HepG2 (cell line): ENCODE measurements around the gene ETV6. TPM values are rescaled to one million over a fixed set of nuclear protein-coding genes. Genes with fewer than 3 reads are reported as not detected.

Experiments used
- ATAC-seq: fragments of 200-7000 bp; cut with Tn5 transposase; 3 replicates; pipeline ENCODE4 v1.9.1; 2020; ENCODE audit warnings: mild to moderate bottlenecking, moderate library complexity
- BruUV-seq: library from RNA; stranded (reverse); fragments of 400-500 nt; replicated peaks from 2 replicates; lab custom pipeline; 2021; lab: Mats Ljungman, UMichigan
- CTCF ChIA-PET: fragments of 300-600 bp; formaldehyde crosslinking; extraction: SDS; loops from one replicate; lab custom pipeline; 2021; ENCODE audit warnings: low total read pairs, inconsistent platforms, low intra/inter-chr PET ratio; lab: Yijun Ruan, JAX
- POLR2A ChIA-PET: fragments of 350-600 bp; sonication (Branson Sonifier 250); formaldehyde crosslinking; loops from one replicate; lab custom pipeline; 2020; ENCODE audit warnings: antibody characterized with exemption, inconsistent platforms; lab: Yijun Ruan, JAX
- DNase-seq: peaks from one replicate; pipeline ENCODE4 v3.0.0-alpha.2; 2015; ENCODE audit warnings: low spot score
- FAIRE-seq: peaks from 3 replicates; lab custom pipeline; 2011; peaks lifted over from hg19 to GRCh38; lab: Jason Lieb, UNC
- H2AFZ ChIP-seq: one replicate; pipeline ENCODE4 v1.6.1; 2011; ENCODE audit warnings: low read length, inconsistent platforms
- H3K27ac ChIP-seq: fragments of 300-600 bp; 3 replicates; pipeline ENCODE4 v1.8.0; 2011; ENCODE audit warnings: mixed run types, mild to moderate bottlenecking, mixed read lengths, low read length, inconsistent platforms; ENCODE audit not compliant: insufficient read depth; ENCODE audit errors: extremely low read length
- H3K27me3 ChIP-seq, 2 experiments: fragments of 200-600 bp in 1 of 2; 2 replicates in 1 of 2; 3 replicates in 1 of 2; pipeline versions ENCODE4 v1.6.0 to v1.8.0; 2011; ENCODE audit warnings: low read length in 2 of 2, mild to moderate bottlenecking in 2 of 2, moderate library complexity in 2 of 2, inconsistent platforms in 1 of 2; ENCODE audit not compliant: insufficient read depth in 2 of 2, control insufficient read depth in 1 of 2
- H3K36me3 ChIP-seq, 2 experiments: fragments of 200-600 bp in 1 of 2; replicated peaks in 1 of 2; 2 replicates in 1 of 2; 3 replicates in 1 of 2; pipeline versions ENCODE4 v1.5.1 to v1.8.0; 2011; ENCODE audit warnings: low read length in 2 of 2, inconsistent platforms in 1 of 2; ENCODE audit not compliant: insufficient read depth in 2 of 2, control insufficient read depth in 1 of 2
- H3K4me1 ChIP-seq: 2 replicates; pipeline ENCODE4 v1.5.1; 2012; ENCODE audit warnings: low read length, inconsistent platforms; ENCODE audit not compliant: insufficient read depth
- H3K4me2 ChIP-seq: 2 replicates; pipeline ENCODE4 v1.6.0; 2011; ENCODE audit warnings: low read depth, low read length, inconsistent platforms
- H3K4me3 ChIP-seq, 3 experiments: fragments of 200-600 bp in 1 of 3; sonication (generic), shearing (Covaris generic) in 1 of 3; replicated peaks in 1 of 3; 2 replicates each; pipeline ENCODE4 v1.5.1; 2011 to 2016; ENCODE audit warnings: low read length in 3 of 3, inconsistent platforms in 2 of 3, low read depth in 2 of 3, mild to moderate bottlenecking in 2 of 3, control low read depth in 1 of 3, mixed read lengths in 1 of 3; ENCODE audit not compliant: insufficient read depth in 1 of 3
- H3K79me2 ChIP-seq: one replicate; pipeline ENCODE4 v1.6.1; 2011; ENCODE audit warnings: low read length, inconsistent platforms; ENCODE audit not compliant: insufficient read depth
- H3K9ac ChIP-seq: 2 replicates; pipeline ENCODE4 v1.6.0; 2011; ENCODE audit warnings: mild to moderate bottlenecking, low read depth, low read length, inconsistent platforms; ENCODE audit not compliant: insufficient read depth
- H3K9me3 ChIP-seq: 2 replicates; pipeline ENCODE4 v1.5.1; 2012; ENCODE audit warnings: mild to moderate bottlenecking, low read length
- H4K20me1 ChIP-seq: 2 replicates; pipeline ENCODE4 v1.6.0; 2011; ENCODE audit warnings: inconsistent platforms, mild to moderate bottlenecking, low read length, moderate library complexity; ENCODE audit not compliant: insufficient read depth
- ATAD3A ChIP-seq: sonication (generic); formaldehyde crosslinking; IDR thresholded peaks from 2 replicates; pipeline ENCODE4 v1.4.0; 2020; ENCODE audit warnings: missing genetic modification reagents
- BHLHE40 ChIP-seq: IDR thresholded peaks from 2 replicates; pipeline ENCODE4 v1.6.1; 2011; ENCODE audit warnings: low read length, improper control_type of control experiment
- JUND ChIP-seq: sonication (generic); formaldehyde crosslinking; IDR thresholded peaks from 2 replicates; pipeline ENCODE4 v1.8.0; 2022; ENCODE audit warnings: mild to moderate bottlenecking, missing genetic modification reagents
- MAF1 ChIP-seq: sonication (generic); formaldehyde crosslinking; IDR thresholded peaks from 2 replicates; pipeline ENCODE4 v1.5.0; 2020; ENCODE audit warnings: missing genetic modification reagents, borderline replicate concordance
- MAFK ChIP-seq, 2 experiments: IDR thresholded peaks in 1 of 2; conservative IDR thresholded peaks in 1 of 2; 2 replicates each; pipeline ENCODE4 v1.6.1; 2011; ENCODE audit warnings: improper control_type of control experiment in 2 of 2, low read length in 2 of 2
- MIER3 ChIP-seq: IDR thresholded peaks from 2 replicates; pipeline ENCODE4 v1.6.1; 2016; ENCODE audit warnings: missing compliant biosample characterization, borderline replicate concordance
- SAFB2 ChIP-seq: sonication (generic); formaldehyde crosslinking; IDR thresholded peaks from 2 replicates; pipeline ENCODE4 v1.5.1; 2020; ENCODE audit warnings: missing genetic modification reagents, low read depth, mild to moderate bottlenecking, borderline replicate concordance
- SCMH1 ChIP-seq: sonication (generic); formaldehyde crosslinking; IDR thresholded peaks from 2 replicates; pipeline ENCODE4 v1.9.0; 2021; ENCODE audit warnings: missing genetic modification reagents, mild to moderate bottlenecking, borderline replicate concordance
- TARDBP ChIP-seq: sonication (generic); formaldehyde crosslinking; IDR thresholded peaks from 2 replicates; pipeline ENCODE4 v1.8.0; 2022; ENCODE audit warnings: mild to moderate bottlenecking, missing genetic modification reagents
- TBX3 ChIP-seq: fragments of 450-650 bp; IDR thresholded peaks from 2 replicates; pipeline ENCODE4 v1.6.1; 2017; ENCODE audit warnings: antibody characterized with exemption, mild to moderate bottlenecking, inconsistent platforms, borderline replicate concordance
- ZNF562 ChIP-seq: sonication (generic); formaldehyde crosslinking; IDR thresholded peaks from 2 replicates; pipeline ENCODE4 v1.8.0; 2022; ENCODE audit warnings: missing genetic modification reagents, borderline replicate concordance
- ZNF569 ChIP-seq: sonication (generic); formaldehyde crosslinking; IDR thresholded peaks from 2 replicates; pipeline ENCODE4 v1.5.0; 2020; ENCODE audit warnings: mild to moderate bottlenecking, missing genetic modification reagents, moderate library complexity, borderline replicate concordance
- ZNF772 ChIP-seq: sonication (generic); formaldehyde crosslinking; IDR thresholded peaks from 2 replicates; pipeline ENCODE4 v1.5.0; 2020; ENCODE audit warnings: mild to moderate bottlenecking, missing genetic modification reagents
- WGBS: methylation state at CpG from one replicate; pipeline ENCODE4 v1.1.6; 2017; ENCODE audit warnings: low lambda C conversion rate; 5-methylcytosine and 5-hydroxymethylcytosine counted together
- in situ Hi-C: cut with HindIII; loops from 2 replicates; pipeline ENCODE4 v1.10.0; 2017; ENCODE audit warnings: low pct_unique_long_range_greater_than_20kb; ENCODE audit not compliant: extremely low pct_ligation_motif_present
- intact Hi-C: fragments of 100-400 bp; cut with micrococcal nuclease; formaldehyde crosslinking; loops from one replicate; pipeline ENCODE4 v1.10.0; 2022; ENCODE audit not compliant: unreplicated experiment
- polyA plus RNA-seq, 8 experiments: library from polyadenylated mRNA; depleted of rRNA in 3 of 8; stranded (reverse) in 7 of 8; unstranded in 1 of 8; fragments of >200 nt; fragmentation: Illumina TruSeq in 4 of 8; extraction: Trizol in 4 of 8; gene quantifications; 2 replicates each; pipeline versions ENCODE4 v1.2.1 to v1.2.3, GENCODE V29; 2011 to 2016; ENCODE audit warnings: low read depth in 4 of 8, missing spikeins in 1 of 8, mixed read lengths in 1 of 8; ENCODE audit not compliant: insufficient read depth in 1 of 8
- total RNA-seq, 5 experiments: library from RNA; depleted of rRNA; stranded (reverse); fragments of >200 nt; fragmentation: Illumina TruSeq; extraction: Trizol; gene quantifications; 2 replicates each; pipeline ENCODE4 v1.2.3, GENCODE V29; 2016; ENCODE audit warnings: low read depth in 1 of 5
- TF ChIP-seq, protein P1 (sequence below): sonication (generic); formaldehyde crosslinking; IDR thresholded peaks from 2 replicates; pipeline ENCODE4 v1.9.0; 2021; ENCODE audit warnings: mild to moderate bottlenecking, missing genetic modification reagents
- TF ChIP-seq, protein P2 (sequence below): sonication (generic); formaldehyde crosslinking; IDR thresholded peaks from 2 replicates; pipeline ENCODE4 v1.4.0; 2020; ENCODE audit warnings: low read depth, mild to moderate bottlenecking, missing genetic modification reagents

The ETV6 gene
- total and polyA plus RNA-seq, 2 of the 13 experiments (the other 11 are each of a cell fraction or from before 2014, with no cell fraction given): 2.2 to 3.0 TPM

DNA sequence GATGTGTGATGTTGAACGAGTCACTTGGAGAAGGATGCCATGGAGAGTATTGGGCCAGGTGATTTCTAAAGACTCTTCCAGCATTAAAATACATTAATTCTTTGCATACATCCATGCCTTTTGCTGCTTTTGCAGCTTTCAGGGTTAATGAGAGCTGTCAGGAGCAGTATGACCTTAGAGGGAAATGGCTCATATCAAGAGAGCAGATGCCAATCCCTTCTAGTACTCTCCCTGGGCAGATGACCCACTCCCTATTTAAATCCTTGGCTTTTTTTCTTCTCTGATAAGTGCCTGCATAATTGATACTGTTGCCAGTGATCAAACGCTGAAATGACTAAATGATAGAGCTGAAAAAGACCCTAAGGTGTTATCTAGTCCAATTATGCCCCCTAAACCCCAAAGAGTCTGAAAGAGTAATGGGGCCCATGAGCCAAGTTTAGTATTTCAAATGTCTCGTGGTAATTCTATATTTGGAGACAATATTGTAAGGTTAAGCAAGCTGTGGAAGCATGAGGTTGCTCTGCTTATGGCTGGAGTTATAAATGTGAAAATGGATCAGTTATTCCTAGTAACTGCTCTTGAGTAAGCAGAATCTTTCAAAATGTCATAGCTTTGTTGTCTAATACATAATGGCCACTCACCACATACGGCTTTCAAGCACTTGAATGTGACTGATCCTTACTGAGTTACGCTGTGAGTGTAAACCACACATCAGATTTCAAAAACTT is 137.3 kb downstream of the ETV6 start:
- no peaks in the 10 kb centered on the region for H3K27me3 ChIP-seq
- no peak overlapping the region for H3K9ac ChIP-seq
- no peak overlapping the region for H3K4me3 ChIP-seq
- H3K79me2 ChIP-seq: no peaks in the 10 kb centered on the region
- DNase-seq (no peak), ATAC-seq (no peak), FAIRE-seq (no peak)
- in situ Hi-C loops: no loop called here
- WGBS: 90% methylated on average over 5 of the region's 5 CpGs
- H2AFZ ChIP-seq: no peak overlapping the region
- intact Hi-C loops: no loop called here
- H3K27ac ChIP-seq: no peak overlapping the region
- no TSS peak for BruUV-seq
- H3K9me3 ChIP-seq: no peaks in the 10 kb centered on the region
- no peak for TF ChIP-seq TARDBP (CRISPR knock-in tag)
- no peak for TF ChIP-seq MAFK (conservative IDR thresholded peaks at IDR 0.05 in 1 of 2, IDR thresholded peaks at IDR 0.05 in 1 of 2; ENCODE audit: low read length in 2 of 2)
- TF ChIP-seq, protein P1, sequence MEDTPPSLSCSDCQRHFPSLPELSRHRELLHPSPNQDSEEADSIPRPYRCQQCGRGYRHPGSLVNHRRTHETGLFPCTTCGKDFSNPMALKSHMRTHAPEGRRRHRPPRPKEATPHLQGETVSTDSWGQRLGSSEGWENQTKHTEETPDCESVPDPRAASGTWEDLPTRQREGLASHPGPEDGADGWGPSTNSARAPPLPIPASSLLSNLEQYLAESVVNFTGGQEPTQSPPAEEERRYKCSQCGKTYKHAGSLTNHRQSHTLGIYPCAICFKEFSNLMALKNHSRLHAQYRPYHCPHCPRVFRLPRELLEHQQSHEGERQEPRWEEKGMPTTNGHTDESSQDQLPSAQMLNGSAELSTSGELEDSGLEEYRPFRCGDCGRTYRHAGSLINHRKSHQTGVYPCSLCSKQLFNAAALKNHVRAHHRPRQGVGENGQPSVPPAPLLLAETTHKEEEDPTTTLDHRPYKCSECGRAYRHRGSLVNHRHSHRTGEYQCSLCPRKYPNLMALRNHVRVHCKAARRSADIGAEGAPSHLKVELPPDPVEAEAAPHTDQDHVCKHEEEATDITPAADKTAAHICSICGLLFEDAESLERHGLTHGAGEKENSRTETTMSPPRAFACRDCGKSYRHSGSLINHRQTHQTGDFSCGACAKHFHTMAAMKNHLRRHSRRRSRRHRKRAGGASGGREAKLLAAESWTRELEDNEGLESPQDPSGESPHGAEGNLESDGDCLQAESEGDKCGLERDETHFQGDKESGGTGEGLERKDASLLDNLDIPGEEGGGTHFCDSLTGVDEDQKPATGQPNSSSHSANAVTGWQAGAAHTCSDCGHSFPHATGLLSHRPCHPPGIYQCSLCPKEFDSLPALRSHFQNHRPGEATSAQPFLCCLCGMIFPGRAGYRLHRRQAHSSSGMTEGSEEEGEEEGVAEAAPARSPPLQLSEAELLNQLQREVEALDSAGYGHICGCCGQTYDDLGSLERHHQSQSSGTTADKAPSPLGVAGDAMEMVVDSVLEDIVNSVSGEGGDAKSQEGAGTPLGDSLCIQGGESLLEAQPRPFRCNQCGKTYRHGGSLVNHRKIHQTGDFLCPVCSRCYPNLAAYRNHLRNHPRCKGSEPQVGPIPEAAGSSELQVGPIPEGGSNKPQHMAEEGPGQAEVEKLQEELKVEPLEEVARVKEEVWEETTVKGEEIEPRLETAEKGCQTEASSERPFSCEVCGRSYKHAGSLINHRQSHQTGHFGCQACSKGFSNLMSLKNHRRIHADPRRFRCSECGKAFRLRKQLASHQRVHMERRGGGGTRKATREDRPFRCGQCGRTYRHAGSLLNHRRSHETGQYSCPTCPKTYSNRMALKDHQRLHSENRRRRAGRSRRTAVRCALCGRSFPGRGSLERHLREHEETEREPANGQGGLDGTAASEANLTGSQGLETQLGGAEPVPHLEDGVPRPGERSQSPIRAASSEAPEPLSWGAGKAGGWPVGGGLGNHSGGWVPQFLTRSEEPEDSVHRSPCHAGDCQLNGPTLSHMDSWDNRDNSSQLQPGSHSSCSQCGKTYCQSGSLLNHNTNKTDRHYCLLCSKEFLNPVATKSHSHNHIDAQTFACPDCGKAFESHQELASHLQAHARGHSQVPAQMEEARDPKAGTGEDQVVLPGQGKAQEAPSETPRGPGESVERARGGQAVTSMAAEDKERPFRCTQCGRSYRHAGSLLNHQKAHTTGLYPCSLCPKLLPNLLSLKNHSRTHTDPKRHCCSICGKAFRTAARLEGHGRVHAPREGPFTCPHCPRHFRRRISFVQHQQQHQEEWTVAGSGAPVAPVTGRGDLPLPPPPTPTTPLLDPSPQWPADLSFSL: no peak
- TF ChIP-seq ZNF562 (CRISPR knock-in tag): no peak
- no peak for TF ChIP-seq TBX3
- TF ChIP-seq JUND (CRISPR knock-in tag): no peak
- TF ChIP-seq, protein P2, sequence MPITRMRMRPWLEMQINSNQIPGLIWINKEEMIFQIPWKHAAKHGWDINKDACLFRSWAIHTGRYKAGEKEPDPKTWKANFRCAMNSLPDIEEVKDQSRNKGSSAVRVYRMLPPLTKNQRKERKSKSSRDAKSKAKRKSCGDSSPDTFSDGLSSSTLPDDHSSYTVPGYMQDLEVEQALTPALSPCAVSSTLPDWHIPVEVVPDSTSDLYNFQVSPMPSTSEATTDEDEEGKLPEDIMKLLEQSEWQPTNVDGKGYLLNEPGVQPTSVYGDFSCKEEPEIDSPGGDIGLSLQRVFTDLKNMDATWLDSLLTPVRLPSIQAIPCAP (CRISPR knock-in tag): no peak
- TF ChIP-seq ATAD3A (CRISPR knock-in tag): no peak
- TF ChIP-seq SCMH1: no peak
- TF ChIP-seq SAFB2: no peak
- no peak for TF ChIP-seq BHLHE40
- TF ChIP-seq ZNF569 (CRISPR knock-in tag): no peak
- no peak for TF ChIP-seq MAF1
- TF ChIP-seq ZNF772 (CRISPR knock-in tag): no peak
- TF ChIP-seq MIER3 (CRISPR knock-in tag): no peak
- POLR2A ChIA-PET: no interaction called here
- CTCF ChIA-PET: no interaction called here
- no peaks in the 10 kb centered on the region for H3K36me3 ChIP-seq
- H3K4me2 ChIP-seq: no peak overlapping the region
- no peaks in the 10 kb centered on the region for H4K20me1 ChIP-seq
- no peaks in the 10 kb centered on the region for H3K4me1 ChIP-seq
